ENCODE measurements around the gene SPN.
"Not testable (repeated sequence)": the region's sequence is repeated elsewhere in the genome, so short reads cannot be mapped to it uniquely, and the experiment has no call there.

Gene SPN

GRCh38 chr16:29663016-29663806 lies at the start of gene SPN:
Gene SPN, plus strand, starts transcription at chr16:29663247. Its CDS starts 482 bp downstream, at chr16:29663729.
- DNase-seq (ENCODE audit: low read depth): no peak

GRCh38 chr16:29613307-29614057 lies 49.6 kb upstream of the SPN start:
- DNase-seq (ENCODE audit: low read depth): peak; percentile 43

- DNase-seq (ENCODE audit: low read depth): not testable (repeated sequence)
Measured at GRCh38 chr16:29614691-29615314, 48.2 kb upstream of the SPN start.

GRCh38 chr16:29616127-29616526 lies 46.9 kb upstream of the SPN start:
- not testable (repeated sequence) for DNase-seq (ENCODE audit: low read depth)

GRCh38 chr16:29620591-29620990 lies 42.5 kb upstream of the SPN start:
- DNase-seq (ENCODE audit: low read depth): not testable (repeated sequence)

- not testable (repeated sequence) for DNase-seq (ENCODE audit: low read depth)
Measured at GRCh38 chr16:29622738-29623137, 40.3 kb upstream of the SPN start.

- DNase-seq (ENCODE audit: low read depth): not testable (repeated sequence)
Measured at GRCh38 chr16:29623253-29623652, 39.8 kb upstream of the SPN start.

GRCh38 chr16:29625114-29625513 lies 37.9 kb upstream of the SPN start:
- not testable (repeated sequence) for DNase-seq (ENCODE audit: low read depth)

- DNase-seq (ENCODE audit: low read depth): not testable (repeated sequence)
Measured at GRCh38 chr16:29626778-29627331, 36.2 kb upstream of the SPN start.

GRCh38 chr16:29627661-29628075 lies 35.4 kb upstream of the SPN start:
- not testable (repeated sequence) for DNase-seq (ENCODE audit: low read depth)

GRCh38 chr16:29628707-29629106 lies 34.3 kb upstream of the SPN start:
- not testable (repeated sequence) for DNase-seq (ENCODE audit: low read depth)

GRCh38 chr16:29629318-29629717 lies 33.7 kb upstream of the SPN start:
- not testable (repeated sequence) for DNase-seq (ENCODE audit: low read depth)

- not testable (repeated sequence) for DNase-seq (ENCODE audit: low read depth)
Measured at GRCh38 chr16:29631658-29632057, 31.4 kb upstream of the SPN start.

- DNase-seq (ENCODE audit: low read depth): not testable (repeated sequence)
Measured at GRCh38 chr16:29635902-29636301, 27.1 kb upstream of the SPN start.

- DNase-seq (ENCODE audit: low read depth): not testable (repeated sequence)
Measured at GRCh38 chr16:29636368-29636767, 26.7 kb upstream of the SPN start.

GRCh38 chr16:29638751-29639150 lies 24.3 kb upstream of the SPN start:
- DNase-seq (ENCODE audit: low read depth): not testable (repeated sequence)

- DNase-seq (ENCODE audit: low read depth): no peak
Measured at GRCh38 chr16:29641561-29641960, 21.5 kb upstream of the SPN start.

- DNase-seq (ENCODE audit: low read depth): no peak
Measured at GRCh38 chr16:29643596-29643995, 19.5 kb upstream of the SPN start.

- no peak for DNase-seq (ENCODE audit: low read depth)
Measured at GRCh38 chr16:29644338-29644857, 18.6 kb upstream of the SPN start.

- DNase-seq (ENCODE audit: low read depth): no peak
Measured at GRCh38 chr16:29644973-29645693, 17.9 kb upstream of the SPN start.

GRCh38 chr16:29645694-29646187 lies 17.3 kb upstream of the SPN start:
- peak; percentile 4 for DNase-seq (ENCODE audit: low read depth)

All from HS-27A (cell line).